HG03196 (cell line): Measurements from ENCODE around the gene ADAMTS6.
"Not testable (repeated sequence)": the region's sequence is repeated elsewhere in the genome, so short reads cannot be mapped to it uniquely, and the experiment has no call there.

ENCODE experiments used
- ATAC-seq: cut with Tn5 transposase; IDR thresholded peaks from one replicate; pipeline ENCODE4 v1.9.1; 2021; ENCODE audit not compliant: unreplicated experiment

The ADAMTS6 gene, protein sequence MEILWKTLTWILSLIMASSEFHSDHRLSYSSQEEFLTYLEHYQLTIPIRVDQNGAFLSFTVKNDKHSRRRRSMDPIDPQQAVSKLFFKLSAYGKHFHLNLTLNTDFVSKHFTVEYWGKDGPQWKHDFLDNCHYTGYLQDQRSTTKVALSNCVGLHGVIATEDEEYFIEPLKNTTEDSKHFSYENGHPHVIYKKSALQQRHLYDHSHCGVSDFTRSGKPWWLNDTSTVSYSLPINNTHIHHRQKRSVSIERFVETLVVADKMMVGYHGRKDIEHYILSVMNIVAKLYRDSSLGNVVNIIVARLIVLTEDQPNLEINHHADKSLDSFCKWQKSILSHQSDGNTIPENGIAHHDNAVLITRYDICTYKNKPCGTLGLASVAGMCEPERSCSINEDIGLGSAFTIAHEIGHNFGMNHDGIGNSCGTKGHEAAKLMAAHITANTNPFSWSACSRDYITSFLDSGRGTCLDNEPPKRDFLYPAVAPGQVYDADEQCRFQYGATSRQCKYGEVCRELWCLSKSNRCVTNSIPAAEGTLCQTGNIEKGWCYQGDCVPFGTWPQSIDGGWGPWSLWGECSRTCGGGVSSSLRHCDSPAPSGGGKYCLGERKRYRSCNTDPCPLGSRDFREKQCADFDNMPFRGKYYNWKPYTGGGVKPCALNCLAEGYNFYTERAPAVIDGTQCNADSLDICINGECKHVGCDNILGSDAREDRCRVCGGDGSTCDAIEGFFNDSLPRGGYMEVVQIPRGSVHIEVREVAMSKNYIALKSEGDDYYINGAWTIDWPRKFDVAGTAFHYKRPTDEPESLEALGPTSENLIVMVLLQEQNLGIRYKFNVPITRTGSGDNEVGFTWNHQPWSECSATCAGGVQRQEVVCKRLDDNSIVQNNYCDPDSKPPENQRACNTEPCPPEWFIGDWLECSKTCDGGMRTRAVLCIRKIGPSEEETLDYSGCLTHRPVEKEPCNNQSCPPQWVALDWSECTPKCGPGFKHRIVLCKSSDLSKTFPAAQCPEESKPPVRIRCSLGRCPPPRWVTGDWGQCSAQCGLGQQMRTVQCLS (N-terminal part only)

GRCh38 chr5:65481635-65482295 is at the start of gene ADAMTS6:
Gene ADAMTS6 (minus strand): TSS chr5:65481920. CDS start chr5:65473673, 8,247 bp downstream.
- peak; percentile 83 for ATAC-seq

- no peak for ATAC-seq
Observed at GRCh38 chr5:65530904-65531303, 49.2 kb upstream of the ADAMTS6 start.

DNA sequence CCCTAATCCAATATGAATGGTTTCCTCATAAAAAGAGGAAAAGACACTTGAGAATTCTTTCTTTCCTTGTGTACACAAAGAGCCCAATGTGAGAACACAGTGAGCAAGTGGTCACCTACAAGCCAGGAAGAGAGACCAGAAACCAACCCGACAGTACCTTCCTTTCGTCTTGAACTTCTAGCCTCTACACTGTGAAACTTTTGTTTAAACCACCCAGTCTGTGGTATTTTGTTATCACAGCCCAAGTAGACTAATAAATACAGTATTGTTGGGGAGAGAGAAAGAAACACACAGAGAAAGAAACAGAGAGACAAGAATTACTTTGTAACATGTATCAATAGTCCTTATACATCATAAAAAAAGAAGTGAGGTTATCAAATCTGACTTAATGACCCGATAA is 44.0 kb upstream of the ADAMTS6 start:
- ATAC-seq = no peak

DNA sequence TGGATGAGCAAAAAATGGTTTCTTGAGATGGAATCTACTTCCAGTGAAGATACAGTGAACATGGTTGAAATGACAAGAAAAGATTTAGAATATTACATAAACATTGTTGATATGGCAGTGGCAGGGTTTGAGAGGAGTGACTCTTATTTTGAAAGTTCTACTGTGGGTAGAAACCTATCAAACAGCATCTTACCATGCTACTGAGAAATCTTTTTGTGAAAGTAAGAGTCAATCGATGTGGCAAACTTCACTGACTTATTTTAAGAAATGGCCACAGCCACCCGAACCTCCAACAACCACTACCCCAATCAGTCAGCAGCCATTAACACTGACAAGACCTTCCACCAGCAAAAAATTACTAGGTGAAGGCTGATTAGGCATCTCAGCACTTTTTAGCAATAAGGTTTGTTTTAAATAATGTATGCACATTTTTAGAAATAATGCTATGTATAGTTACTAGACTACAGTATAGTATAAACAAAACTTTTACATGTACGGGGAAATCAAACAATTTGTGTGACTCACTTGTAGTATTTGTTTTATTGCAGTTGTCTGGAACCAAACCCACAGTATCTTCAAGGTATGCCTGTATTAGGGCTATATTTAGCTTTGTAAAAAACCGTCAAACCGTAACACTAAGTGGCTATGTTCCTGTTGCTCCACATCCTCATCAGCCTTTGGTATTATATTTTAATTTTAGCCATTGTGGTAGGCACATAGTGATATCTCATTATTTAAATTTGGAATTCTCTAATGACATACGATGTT is 30.6 kb upstream of the ADAMTS6 start:
- ATAC-seq = no peak

DNA sequence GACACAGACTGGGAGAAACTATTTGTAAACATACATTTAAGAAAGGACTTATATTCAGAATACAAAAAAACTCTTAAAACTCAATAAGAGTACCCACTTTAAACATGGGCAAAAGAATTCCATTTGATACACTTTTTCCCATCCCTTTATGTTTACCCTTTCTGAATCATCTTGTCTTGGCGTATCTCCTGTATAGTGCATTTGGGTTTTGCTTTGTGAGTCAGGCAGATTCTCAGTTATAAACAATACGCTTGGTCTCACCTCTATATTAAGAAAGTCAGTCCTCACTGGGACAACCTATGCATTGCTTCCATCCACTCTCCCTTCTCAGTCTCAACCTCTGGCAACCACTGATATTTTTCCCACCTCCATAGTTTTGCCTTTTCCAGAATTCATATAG is 27.3 kb upstream of the ADAMTS6 start:
- no peak for ATAC-seq

DNA sequence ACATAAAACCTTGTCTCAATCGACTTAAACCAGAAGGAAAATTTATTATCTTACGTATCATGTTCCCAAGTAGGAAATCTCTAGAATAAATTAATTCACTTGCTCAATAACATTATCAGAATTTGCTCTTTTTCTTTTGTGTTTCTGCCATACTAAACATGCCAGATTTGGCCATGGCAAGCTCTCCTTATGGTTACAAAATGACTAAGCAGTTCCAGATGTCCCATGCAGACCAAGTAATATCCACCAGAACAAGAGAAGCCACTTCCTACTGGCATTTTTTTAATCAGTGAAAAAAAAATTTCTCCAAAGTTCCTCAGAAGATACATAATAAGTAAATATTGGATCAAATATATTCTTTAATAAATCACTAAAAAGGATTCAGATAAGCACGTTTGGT is 25.2 kb upstream of the ADAMTS6 start:
- no peak for ATAC-seq

GRCh38 chr5:65489119-65489518 is 7.4 kb upstream of the ADAMTS6 start:
- ATAC-seq = no peak

DNA sequence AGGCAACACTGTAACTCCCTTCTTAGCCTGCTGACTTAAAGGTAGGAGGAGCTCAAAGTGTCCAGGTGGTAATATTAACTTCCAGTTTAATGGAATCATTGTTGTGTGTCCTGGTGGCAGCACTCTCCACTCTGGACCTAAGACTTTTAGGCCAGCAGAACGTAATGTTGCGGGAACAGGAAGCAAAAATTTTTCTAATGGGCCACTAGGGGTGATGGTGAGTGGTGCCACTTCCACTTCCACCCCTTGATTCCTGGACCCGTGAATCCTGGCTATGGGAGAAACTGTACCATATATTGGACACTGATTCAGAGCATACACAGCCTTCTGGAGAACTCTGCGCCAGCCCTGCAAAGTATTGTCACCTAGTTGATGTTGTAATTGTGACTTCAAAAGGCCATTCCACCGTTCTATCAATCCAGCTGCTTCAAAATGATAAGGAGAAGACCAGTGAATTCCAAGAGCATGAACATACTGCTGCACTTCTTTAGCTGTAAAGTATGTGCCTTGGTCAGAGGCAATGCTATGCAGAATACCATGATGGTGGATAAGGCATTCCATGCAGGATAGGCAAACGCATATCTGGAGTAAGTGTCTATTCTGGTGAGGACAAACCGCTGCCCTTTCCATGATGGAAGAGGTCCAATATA is 6.4 kb upstream of the ADAMTS6 start:
- ATAC-seq = not testable (repeated sequence)

DNA sequence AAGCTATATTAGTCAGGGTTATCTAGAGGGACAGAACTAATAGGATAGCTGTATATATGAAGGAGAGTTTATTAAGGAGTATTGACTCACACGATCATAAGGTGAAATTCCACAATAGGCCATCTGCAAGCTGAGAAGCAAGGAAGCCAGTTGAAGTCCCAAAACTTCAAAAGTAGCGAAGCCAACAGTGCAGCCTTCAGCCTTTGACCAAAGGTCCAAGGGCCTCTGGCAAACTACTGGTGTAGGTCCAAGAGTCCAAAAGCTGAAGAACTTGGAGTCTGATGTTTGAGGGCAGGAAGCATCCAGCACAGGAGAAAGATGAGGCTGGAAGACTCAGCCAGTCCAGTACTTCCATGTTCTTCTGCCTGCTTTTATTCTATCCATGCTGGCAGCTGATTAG is 5.1 kb upstream of the ADAMTS6 start:
- not testable (repeated sequence) for ATAC-seq

GRCh38 chr5:65485405-65485804 is 3.7 kb upstream of the ADAMTS6 start:
- no peak for ATAC-seq

DNA sequence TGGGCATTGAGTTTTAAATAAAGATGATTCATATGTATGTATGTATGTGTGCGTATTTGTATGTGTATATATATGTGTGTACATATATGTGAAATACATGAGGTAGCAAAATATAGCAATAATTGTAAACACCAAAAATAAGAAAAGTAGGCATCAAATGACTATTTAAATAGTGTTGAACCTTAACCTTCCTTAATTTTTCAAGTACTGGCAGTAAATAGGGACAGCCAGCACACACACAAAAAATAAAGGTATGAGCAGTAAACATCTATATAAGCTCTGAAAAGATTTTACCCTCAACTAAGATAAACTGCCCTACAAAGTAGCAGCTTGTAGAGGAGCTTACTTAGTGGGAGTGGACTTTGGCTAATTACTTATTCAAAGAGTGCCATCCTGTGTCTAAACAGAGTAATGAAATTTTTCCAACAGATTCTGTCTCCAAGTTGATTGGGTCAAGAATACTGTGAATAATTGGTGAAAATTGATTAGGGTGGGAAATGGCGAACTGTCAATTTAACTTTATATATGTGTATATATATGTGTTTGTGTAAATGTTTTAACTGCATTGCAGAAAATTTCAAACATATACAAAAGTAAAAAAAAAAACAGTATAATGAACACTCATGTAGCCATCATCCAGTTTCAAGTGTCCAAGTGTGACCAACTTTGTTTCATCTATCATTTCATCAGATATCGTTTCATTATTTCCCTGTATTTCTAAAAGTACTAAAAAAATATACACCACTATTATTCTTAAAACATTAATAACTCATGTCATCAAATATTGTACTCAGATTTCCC is 2.0 kb upstream of the ADAMTS6 start:
- ATAC-seq = peak; percentile 54

DNA sequence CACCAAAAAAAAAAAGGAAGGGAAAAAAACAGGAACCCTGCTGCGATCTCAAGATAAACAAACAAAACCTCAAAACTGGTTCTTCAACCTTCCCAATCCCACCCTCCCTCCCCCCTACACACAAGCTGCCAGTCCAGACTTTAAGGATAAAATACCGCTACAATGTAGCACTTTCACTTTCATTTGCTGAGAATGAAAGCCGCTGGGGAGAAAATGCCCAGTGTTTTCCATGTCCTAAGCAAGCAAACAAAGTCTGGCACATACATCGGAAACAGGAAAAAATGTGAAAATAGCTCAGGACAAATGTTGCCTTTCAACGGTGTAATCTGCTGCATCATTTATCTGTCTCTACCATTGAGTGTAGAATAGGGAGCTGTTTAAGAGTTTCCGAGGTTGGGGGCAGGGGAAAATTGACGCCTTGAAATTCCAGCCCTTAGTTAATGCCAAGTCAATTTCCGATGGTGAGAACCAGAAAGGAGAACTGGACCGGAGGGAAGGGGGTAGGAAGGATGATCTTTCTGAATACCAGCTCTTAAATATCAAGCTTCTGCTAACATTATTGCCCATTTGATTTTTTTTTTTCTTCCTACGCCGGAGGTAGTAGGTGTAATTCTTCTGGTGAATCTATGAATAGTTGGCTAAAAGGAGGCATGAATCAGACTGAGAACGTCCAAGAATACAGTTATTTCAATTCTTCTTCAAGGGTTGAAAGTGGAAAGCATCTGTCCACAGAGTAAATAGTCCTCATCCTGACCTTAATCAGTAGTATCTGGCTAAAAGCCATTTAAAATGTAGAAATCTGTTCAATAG is 1.2 kb upstream of the ADAMTS6 start:
- ATAC-seq = no peak

DNA sequence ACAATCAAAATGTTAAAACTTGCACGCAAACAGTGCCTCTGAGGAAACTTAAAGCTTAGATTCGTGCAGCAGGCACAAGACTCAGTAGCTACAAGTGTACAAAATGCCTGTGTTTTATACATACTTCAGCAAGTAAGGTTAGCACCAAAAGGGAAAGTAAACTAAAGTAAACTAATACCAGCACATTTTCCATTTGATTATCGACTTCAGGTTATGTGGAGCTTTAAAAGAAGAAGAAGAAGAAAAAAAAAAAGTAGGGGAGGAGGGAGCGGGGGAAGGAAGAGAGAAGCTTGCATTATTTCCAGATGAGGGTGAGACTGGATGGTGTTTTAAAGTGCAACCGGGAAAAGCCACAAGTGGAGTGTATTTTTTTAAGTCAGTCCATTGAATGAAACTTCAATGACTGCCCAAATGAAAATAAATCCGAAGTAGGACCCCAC is 596 bp upstream of the ADAMTS6 start:
- no peak for ATAC-seq

GRCh38 chr5:65481171-65481581 is 544 bp downstream of the ADAMTS6 start:
- peak; percentile 18 for ATAC-seq

GRCh38 chr5:65480306-65480865 is 1.3 kb downstream of the ADAMTS6 start:
- ATAC-seq = peak; percentile 27

GRCh38 chr5:65479527-65479926 is 2.2 kb downstream of the ADAMTS6 start:
- no peak for ATAC-seq

DNA sequence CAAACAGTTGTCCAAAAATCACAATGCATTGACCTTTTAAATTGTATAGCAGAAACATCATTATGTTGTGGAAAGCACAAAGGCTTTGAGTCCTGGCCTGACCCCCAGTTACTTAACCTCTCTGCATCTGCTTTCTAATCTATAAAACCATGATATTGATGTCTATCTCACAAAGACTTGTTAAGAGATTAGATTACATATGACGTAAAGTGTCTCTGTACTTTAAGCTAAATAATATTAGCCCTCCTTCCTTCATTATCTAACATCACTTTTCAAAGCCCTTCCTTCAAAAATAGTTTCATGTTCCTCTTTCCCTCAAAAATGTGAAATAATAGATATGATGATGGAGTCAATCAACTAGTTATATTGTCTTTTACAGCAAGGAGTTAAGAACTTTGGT is 3.4 kb downstream of the ADAMTS6 start:
- ATAC-seq = no peak

- no peak for ATAC-seq
Observed at GRCh38 chr5:65475895-65476294, 5.8 kb downstream of the ADAMTS6 start.
